Measurements from ENCODE around the gene PTPMT1.
"Not testable (repeated sequence)": the region's sequence is repeated elsewhere in the genome, so short reads cannot be mapped to it uniquely, and the experiment has no call there.

PTPMT1 gene, protein sequence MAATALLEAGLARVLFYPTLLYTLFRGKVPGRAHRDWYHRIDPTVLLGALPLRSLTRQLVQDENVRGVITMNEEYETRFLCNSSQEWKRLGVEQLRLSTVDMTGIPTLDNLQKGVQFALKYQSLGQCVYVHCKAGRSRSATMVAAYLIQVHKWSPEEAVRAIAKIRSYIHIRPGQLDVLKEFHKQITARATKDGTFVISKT

DNA sequence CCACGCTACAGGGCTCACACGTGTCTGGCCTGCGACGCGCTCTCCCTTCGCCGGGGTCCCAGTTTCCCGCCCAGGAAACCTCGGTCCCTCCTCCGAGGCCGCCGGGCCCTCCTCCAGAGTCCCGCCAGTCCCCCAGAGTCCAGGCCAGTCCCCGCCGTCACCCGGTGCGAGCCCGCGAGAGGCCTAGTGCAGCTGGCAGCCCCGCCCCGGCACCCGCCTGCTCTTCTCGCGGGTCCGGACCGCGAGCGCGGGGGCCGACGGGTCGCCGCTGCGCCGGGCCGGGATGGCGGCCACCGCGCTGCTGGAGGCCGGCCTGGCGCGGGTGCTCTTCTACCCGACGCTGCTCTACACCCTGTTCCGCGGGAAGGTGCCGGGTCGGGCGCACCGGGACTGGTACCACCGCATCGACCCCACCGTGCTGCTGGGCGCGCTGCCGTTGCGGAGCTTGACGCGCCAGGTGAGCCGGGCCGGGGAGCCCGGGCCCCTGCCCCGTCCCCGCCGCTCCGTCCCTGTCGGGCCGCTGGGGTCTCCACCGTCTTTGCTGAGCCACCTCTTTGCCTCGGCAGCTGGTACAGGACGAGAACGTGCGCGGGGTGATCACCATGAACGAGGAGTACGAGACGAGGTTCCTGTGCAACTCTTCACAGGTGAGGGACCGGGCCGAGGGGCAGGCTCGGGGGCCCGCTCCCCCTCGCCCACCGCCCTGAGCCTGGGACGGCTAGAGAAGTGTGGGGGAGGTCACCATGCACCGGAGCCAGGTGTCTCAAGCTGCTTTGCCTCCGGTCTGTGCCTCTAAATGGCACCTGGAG lies at the start of gene PTPMT1:
PTPMT1 (plus strand) TSS at position 260 of the 809 bp plus-strand sequence; CDS start at position 284, 24 bp downstream.
- DNase-seq = peak; percentile 44

DNA sequence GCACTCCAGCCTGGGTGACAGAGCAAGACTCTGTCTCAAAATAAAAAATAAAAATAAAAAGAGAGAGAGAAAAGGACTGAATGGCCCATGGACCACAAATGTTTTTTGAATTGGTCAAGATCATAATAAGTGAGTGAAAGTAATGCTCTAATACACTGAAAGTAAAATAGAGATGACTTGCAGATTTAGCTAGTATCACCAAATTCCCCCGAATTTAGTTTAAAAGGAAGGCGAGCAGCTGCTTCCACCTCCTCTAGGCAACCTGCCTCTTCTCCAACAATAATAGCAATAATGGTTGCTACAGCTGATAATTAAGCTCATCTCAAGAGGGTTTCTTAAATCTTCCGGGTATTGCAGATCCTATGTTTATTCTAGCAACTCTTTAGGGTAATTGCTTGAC lies 49.2 kb upstream of the PTPMT1 start:
- no peak for DNase-seq

DNA sequence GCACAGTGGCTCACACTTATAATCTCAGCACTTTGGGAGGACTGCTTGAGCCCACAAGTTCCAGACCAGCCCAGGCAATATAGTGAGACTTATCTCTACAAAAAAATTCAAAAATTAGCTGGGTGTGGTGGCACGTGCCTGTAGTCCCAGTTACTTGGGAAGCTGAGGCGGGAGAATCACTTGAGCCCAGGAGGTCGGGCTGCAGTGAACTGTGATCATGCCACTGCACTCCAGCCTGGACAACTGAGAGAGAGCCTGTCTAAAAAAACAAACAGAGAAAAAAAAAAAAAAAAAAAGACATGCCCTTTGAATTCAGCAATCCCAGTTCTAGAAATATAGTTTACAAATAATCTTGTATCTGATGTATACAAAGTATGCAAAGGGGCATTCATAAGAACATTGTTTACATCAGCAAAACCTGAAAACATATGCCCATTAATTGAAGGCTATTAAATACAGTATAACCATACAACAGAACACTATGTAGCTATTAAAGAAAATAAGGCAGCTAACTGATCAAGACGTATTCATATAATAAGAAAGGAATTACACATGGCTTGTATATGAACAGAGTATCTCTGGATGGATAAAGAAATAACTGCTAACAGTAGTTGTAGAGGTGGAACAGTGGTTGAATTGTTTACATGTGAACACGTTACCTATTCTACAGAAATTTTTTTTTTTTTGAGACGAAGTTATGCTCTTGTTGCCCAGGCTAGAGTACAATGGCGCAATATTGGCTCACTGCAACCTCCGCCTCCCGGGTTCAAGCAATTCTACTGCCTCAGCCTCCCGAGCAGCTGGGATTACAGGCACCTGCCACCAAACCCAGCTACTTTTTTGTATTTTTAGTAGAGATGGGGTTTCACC lies 48.2 kb upstream of the PTPMT1 start:
- no peak for DNase-seq

- no peak for DNase-seq
Observed at GRCh38 chr11:47518212-47518964, 47.0 kb upstream of the PTPMT1 start.

DNA sequence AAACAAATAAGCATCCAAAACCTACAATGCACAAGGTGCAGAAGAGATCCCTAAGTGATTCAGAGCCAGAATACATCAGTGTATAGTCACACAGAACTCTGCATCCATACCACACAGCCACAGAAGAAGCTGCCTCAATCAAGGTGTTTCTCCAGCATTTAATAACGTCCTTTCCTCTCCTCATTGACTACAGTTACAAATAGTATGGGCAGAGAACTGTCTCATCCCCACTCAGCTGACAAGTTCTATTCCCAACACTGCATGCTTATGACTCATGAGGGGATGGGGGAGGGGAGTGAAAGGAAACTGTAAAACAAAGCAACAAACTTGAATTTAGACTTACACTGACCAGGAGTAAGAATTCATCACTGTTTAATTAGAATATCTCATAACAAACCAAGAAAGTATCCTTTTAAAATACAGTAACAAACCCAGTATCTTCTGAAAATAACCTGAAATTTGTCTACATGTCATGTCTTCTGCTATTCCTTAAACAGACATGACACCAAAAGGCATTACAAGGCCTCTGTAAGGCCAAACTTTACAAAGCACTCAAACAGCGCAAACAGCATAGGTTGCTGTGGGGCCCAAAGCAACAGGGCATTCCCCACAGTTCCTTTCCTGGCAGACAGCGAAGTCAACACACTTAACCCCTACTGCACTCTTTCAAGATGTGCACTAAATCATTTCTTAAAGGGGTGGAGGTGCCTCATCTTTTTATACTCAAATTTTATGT lies 41.7 kb upstream of the PTPMT1 start:
- DNase-seq = no peak

- no peak for DNase-seq
Observed at GRCh38 chr11:47524291-47524874, 41.0 kb upstream of the PTPMT1 start.

GRCh38 chr11:47526032-47526431 lies 39.4 kb upstream of the PTPMT1 start:
- not testable (repeated sequence) for DNase-seq

- DNase-seq = no peak
Observed at GRCh38 chr11:47527186-47527585, 38.2 kb upstream of the PTPMT1 start.

DNA sequence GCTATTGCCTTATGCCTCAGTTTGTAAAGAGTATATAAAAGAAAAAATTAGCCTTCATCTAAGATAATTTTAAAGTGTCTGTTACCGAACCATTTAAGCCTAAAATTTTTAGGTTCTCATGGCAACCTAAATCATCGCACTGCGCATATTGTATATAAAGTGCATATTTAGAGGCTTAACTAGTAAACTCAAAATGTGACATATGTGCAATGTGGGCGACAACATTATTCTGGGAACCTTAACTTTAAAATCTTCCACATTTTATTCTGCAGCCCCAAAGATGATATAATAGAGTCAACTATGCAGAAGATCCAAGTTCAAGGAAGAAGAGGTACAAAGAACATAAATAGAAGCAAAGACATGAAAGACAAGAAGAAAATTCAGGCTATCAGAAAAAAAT lies 35.4 kb upstream of the PTPMT1 start:
- DNase-seq = no peak

DNA sequence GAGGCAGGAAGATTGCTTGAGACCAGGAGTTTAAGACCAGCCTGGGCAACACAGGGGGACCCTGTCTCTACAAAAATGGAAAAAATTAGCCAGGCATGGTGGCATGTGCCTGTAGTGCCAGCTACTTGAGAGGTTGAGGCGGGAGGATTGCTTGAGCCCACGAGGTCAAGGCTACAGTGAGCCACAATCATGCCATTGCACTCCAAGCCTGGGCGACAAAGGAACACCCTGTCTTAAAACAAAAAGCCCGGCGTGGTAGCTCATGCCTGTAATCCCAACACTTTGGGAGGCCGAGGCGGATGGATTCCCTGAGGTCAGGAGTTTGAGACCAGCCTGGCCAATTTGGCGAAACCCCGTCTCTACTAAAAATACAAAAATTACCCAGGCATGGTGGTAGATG lies 34.7 kb upstream of the PTPMT1 start:
- DNase-seq = not testable (repeated sequence)

DNA sequence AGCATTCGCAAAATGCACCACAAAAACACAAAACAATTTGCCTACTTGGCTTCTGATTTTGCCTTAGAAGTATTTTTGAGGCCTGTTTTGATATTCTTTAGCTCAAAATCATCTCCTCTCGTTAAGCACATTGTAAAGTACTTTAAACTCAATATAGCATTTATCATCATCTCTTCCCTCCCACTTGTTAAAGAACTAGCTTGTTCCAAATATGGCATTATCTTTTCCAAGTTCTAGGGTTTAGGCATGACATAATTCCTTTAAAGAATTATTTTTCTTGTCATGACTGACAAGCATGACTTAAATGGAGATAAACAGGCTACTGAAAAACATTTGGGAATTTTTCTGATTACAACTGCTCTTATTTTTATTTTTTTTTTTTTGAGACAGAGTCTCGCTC lies 33.7 kb upstream of the PTPMT1 start:
- DNase-seq = no peak

DNA sequence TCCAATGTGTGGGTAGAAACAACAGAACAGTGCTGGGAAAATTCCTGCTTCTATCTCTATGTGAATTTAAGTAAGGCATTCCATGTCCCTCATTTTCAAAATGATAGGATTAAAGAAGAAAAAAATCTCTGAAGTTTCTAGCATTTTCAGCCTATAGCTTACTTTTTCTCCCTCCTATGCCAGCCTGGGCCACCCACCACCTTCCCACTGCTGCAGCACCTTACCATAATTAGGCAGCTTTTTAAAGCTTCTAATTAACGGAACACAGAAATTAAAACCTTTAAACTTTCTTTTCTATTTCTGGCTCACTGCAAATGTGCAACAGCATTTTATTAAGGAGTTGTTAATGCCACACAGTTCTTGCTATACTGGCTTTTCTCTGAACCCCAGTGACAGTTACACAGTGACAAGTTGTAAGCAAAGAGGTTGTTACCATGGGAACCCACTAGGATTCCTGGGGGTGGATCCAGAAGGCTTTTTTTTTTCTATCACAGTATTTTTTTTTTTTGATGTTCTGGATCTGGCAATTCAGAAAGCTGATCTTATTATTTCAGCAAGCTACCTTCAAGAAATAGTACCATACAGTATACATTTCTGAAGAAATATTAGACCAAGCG lies 32.7 kb upstream of the PTPMT1 start:
- DNase-seq = no peak

DNA sequence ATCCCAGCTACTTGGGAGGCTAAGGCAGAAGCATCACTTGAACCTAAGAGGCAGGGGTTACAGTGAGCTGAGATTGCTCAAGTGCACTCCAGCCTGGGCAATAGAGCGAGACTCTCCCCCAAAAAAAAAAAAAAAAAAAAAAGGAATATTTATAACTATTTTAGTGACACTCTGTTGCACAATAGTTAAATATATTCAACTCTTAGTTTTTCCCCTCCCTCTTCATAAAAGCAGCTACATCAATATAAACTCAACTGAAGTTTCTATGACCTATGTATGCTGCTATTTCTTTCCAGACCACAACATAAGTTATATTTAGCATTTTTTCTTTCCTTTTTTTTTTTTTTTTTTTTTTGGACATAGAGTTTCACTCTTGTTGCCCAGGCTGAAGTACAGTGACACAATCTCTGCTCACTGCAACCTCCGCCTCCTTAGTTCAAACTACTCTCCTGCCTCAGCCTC lies 31.7 kb upstream of the PTPMT1 start:
- no peak for DNase-seq

- DNase-seq = no peak
Observed at GRCh38 chr11:47534704-47535251, 30.6 kb upstream of the PTPMT1 start.

DNA sequence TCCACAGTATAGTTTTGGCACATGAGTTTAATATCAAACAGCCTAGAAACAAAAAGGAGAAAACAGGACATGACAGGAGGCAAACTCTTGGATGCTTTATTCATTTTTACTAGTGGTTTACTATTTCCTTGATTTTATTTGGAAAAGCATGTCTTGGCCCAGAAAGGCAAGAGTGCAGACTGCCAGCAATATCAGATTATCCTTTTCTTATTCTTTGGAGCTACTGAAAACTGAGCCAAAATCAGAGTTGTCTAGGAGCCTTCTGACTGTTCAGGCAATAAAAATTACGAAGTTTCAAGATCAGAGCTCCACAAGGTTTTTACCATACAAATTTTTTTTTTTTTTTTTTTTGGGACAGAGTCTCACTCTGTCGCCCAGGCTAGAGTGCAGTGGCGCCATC lies 28.5 kb upstream of the PTPMT1 start:
- DNase-seq = no peak

DNA sequence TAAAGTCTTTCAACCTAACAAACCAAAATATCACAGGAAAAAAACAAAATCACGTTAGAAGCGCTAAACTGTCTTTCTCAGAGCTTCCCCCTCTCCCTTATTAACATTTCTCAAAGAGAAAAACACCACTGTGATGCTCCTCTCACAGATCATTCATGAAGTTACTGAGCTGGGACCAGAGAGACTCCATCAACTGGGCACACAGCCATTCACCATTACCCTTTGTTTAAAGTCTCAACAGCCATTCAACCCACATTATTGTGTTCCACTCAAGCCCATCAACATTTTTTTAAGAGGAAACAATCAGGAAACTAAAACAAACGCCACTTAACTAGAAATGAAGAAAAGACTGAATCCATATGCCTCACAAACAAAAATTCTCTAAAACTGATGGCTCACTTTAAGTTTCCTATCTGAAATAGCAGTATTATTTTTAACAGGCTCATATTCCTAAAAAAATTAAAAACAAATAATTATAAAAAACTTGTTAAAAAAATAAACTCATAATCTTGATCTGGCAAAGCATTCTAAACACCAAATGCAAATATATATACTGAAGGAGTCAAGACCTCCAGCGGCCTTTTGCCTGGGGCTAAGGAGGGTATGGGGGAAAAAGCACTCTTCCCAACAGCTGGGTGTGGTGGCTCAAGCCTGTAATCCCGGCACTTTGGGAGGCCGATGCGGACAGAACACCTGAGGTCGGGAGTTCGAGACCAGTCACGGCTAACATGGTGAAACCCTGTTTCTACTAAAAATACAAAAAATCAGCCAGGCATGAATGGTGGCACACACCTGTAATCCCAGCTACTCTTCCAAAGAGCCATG lies 26.4 kb upstream of the PTPMT1 start:
- peak; percentile 59 for DNase-seq

GRCh38 chr11:47539681-47540039 lies 25.7 kb upstream of the PTPMT1 start:
- DNase-seq = no peak

- DNase-seq = no peak
Observed at GRCh38 chr11:47541070-47541469, 24.3 kb upstream of the PTPMT1 start.

DNA sequence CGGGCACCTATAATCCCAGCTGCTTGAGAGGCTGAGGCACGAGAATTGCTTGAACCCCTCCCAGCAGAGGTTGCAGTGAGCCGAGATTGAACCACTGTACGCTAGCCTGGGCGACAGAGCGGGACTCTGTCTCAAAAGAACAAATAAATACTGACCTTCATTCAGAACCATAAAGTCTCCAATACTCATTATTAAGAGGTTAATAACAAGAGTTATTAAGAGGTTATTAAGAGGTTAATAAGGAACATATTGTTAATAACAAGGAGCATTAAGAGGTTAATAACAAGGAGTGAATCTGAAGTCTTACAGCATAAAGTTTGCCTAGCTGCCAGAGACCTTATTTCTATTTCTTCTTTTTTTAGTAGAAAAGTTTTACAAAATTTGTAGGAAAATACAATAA lies 20.1 kb upstream of the PTPMT1 start:
- DNase-seq = no peak

GRCh38 chr11:47546274-47546673 lies 19.1 kb upstream of the PTPMT1 start:
- DNase-seq = not testable (repeated sequence)

Measured in NCI-H345 (cell line).